ENCODE measurements around the gene CYP2A6. TPM values are rescaled to one million over a fixed set of nuclear protein-coding genes. Genes with fewer than 3 reads are reported as not detected.

The CYP2A6 gene
- total RNA-seq, 1 experiment from 2014 or later, result 0.28 TPM

DNA sequence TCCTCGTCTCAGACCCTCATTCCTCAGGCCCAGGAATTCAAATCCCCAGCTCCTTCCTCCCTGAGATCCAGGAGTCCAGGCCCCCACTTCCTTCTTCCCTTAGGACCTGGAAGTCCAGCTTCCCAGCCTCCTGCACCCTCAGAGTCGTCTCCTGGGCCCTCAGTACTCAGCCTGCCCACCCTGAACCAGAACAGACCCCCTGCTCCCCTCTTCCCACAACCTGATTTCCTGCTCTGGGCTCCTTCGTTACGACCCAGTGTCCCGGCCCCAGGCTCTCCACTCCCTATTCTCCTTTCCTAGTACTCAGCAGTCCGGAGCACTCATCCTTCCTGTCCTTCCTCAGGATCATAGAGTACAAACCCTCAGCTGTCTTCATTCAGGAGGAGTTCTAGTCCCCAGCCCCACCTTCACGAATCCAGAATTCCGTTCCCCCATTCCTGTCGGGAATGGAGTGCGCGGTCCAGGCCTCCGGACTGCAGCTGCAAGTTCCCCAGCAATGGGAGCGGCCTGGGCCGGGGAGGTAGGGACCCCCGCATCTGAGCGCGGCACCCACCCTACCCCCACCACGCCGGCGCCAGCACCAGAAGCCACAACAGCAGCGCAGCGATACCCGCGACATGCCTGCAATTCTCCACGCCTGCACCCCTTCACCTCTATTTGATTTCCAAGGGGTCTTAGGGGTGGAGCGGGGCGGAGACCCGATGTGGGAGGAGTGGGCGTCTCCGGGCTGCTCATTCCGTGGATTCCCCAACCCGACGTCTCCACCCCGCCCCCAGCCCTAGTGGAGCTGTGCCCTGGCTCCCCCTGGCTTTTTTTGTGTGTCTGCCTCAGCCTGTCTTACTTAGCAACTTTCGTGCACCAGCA, 38.5 kb downstream of the CYP2A6 start:
- H3K27ac ChIP-seq (ENCODE audit: insufficient read length, low read depth, low read length), result no peak overlapping the region

More for the DNA sequence above, 38.5 kb downstream of the CYP2A6 start:
- Histone ChIP-seq H3K79me2 (ENCODE audit: insufficient read depth, low read length) (no peaks in the 10 kb centered on the region), H2BK12ac (ENCODE audit: insufficient read length, low read depth, low read length) (no peak overlapping the region), H3T11ph (ENCODE audit: low read length) (no peak overlapping the region), H2BK15ac (ENCODE audit: low read depth, low read length) (no peak overlapping the region), H4K8ac (replicated peaks; ENCODE audit: insufficient read length, low read depth, low read length) (no peak overlapping the region), H3K23me2 (ENCODE audit: insufficient read length, low read depth, low read length, poor library complexity, severe bottlenecking) (peaks cover 12% of the 10 kb centered on the region), H3K56ac (ENCODE audit: insufficient read length, low read depth, low read length) (no peak overlapping the region), H3K4ac (ENCODE audit: low read depth, low read length) (no peak overlapping the region), H3K4me1 (ENCODE audit: insufficient read depth, low read length) (peaks cover 5% of the 10 kb centered on the region; the same call in 1 of the 2 replicates), H4K91ac (ENCODE audit: insufficient read length, low read depth, low read length) (no peak overlapping the region), H3K9ac (ENCODE audit: extremely low read depth, insufficient read length, low read length) (peak overlapping the region; percentile 18), H4K20me1 (ENCODE audit: control insufficient read depth, insufficient read depth, insufficient read length) (no peaks in the 10 kb centered on the region), H2AFZ (ENCODE audit: low read length) (no peak overlapping the region), H2BK120ac (ENCODE audit: low read depth, low read length, poor library complexity, severe bottlenecking) (no peak overlapping the region), H4K5ac (ENCODE audit: insufficient read length, low read depth, low read length) (no peak overlapping the region), H3K27me3 (ENCODE audit: insufficient read depth, low read length) (0 out of 2 replicates have a peak, but pooled peaks cover 2% of the 10 kb centered on the region), H3K79me1 (ENCODE audit: insufficient read depth, low read depth, low read length, poor library complexity, severe bottlenecking) (no peaks in the 10 kb centered on the region), H3K4me2 (ENCODE audit: insufficient read depth, insufficient read length, low read length) (peak overlapping the region; percentile 60), H2AK5ac (ENCODE audit: insufficient read length, low read length) (no peak overlapping the region), H3K9me3 (ENCODE audit: control insufficient read depth, low read depth, low read length) (no peaks in the 10 kb centered on the region), H3K23ac (ENCODE audit: insufficient read length, low read depth, low read length) (no peak overlapping the region), H3K18ac (ENCODE audit: insufficient read length, low read depth, low read length) (no peak overlapping the region), H2BK5ac (ENCODE audit: insufficient read length, low read length) (no peak overlapping the region), H3K14ac (ENCODE audit: insufficient read depth, low read length) (no peak overlapping the region; the same call in 1 of the 2 replicates), H2BK20ac (ENCODE audit: low read depth, low read length, poor library complexity, severe bottlenecking) (no peak overlapping the region)
- WGBS (ENCODE audit: extremely low coverage, insufficient read length, low lambda C conversion rate), result no CpG with 5 or more reads among the region's 35 CpGs
- H3K4me1 Mint-ChIP-seq, result peaks cover 36 to 41% of the 10 kb centered on the region in 2 experiments
- peak overlapping the region; percentile 81 to 91 for H3K4me3 Mint-ChIP-seq
- peaks cover 45% of the 10 kb centered on the region for H3K27me3 Mint-ChIP-seq (ENCODE audit: low read depth)
- TF ChIP-seq CTCF (conservative IDR thresholded peaks at IDR 0.05), result no peak; the same call in 2 of the 3 replicates
- H3K27ac Mint-ChIP-seq, result peak overlapping the region in 2 of 3 experiments; percentile 76 to 87; a peak in 4 of 7 replicates
- peak; percentile 51 for DNase-seq
- no peaks in the 10 kb centered on the region for H3K9me3 Mint-ChIP-seq
- peaks cover 11 to 29% (median 17%) of the 10 kb centered on the region in 3 experiments; a peak in 6 of 7 replicates for H3K36me3 Mint-ChIP-seq (ENCODE audit: insufficient read depth in 1 of 3, low read depth in 3 of 3)
